GM19463 (cell line): Measurements from ENCODE around the gene TM6SF1.

Experiments
- ATAC-seq: cut with Tn5 transposase; IDR thresholded peaks from one replicate; pipeline ENCODE4 v1.9.1; 2021; ENCODE audit warnings: mild to moderate bottlenecking, moderate library complexity; ENCODE audit not compliant: unreplicated experiment

TM6SF1 gene

DNA sequence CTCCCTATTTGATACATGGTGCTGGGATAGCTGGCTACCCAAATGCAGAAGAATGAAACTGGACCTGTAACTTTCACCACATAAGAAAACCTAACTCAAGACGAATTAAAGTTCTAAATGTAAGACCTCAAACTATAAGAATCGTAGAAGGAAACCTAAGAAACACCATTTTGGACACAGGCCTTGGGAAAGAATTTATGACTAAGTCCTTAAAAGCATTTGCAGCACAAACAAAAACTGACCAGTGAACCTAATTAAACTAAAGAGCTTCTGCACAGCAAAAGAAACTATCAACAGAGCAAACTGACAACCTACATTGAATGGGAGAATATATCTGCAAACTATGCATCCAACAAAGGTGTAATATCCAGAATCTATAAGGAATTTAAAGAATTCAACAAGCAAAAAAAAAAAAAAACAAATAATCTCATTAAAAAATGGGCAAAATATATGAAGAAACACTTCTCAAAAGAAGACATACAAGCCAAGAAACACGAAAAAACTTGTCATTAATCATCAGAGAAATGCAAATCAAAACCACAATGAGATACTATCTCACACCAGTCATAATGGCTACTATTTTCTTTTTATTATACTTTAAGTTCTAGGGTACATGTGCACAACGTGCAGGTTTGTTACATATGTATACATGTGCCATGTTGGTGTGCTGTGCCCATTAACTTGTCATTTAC, 63.2 kb downstream of the TM6SF1 start:
- ATAC-seq, result no peak

DNA sequence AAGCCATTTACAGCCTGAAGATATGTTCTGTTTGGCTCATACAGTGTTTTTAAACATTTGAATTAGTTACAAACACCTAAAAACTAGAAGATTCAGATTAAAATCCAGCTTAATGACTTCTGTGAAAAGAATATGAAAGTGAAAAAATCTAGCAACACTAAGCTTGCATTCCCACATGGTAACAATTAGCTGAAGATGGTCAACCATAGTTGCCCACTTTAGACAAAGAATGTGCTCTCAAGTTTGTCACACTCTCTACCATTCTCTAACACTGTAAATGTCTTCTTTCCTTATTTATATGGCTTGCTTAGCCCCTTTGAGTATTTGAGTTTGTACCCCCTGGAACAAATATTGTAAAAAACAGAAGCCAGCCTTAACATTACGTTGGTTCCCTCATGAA, 67.4 kb downstream of the TM6SF1 start:
- ATAC-seq, result no peak

GRCh38 chr15:83178390-83178789, 70.9 kb downstream of the TM6SF1 start:
- no peak for ATAC-seq

DNA sequence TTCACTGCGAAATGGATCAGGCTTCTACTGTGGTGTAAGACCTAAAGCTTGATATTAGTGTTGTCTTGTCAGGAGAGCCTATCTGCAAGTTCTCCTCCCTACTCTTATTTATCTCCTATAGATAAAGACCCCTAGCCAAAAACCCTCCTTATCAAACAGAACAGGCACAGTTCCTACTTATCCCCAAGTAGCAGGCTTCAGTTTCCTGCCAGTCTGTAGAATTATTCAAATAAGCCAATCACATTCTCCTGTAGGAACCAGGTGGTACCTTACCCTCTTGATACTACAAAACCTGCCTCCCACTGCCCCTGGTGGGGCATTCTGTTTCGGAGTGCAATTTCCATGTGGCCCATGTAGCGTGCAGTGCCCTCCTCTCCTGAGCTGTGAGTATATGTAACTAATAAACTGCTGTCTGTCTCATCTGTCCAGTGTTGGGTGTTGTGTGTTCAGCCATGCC, 71.5 kb downstream of the TM6SF1 start:
- ATAC-seq, result no peak

- no peak for ATAC-seq
Observed at GRCh38 chr15:83185561-83185960, 78.1 kb downstream of the TM6SF1 start.
